Epithelial cell of proximal tubule (primary cell): ENCODE measurements around the gene UBALD1. TPM values are rescaled to one million over a fixed set of nuclear protein-coding genes. Genes with fewer than 3 reads are reported as not detected.
"Not testable (repeated sequence)": the region's sequence is repeated elsewhere in the genome, so short reads cannot be mapped to it uniquely, and the experiment has no call there.

Source experiments
- DNase-seq: peaks from one replicate; pipeline ENCODE4 v3.0.0-alpha.2; 2011; ENCODE audit warnings: low read depth
- H3K4me3 ChIP-seq: 2 replicates; pipeline ENCODE4 v1.5.1; 2011; ENCODE audit warnings: low read depth, mild to moderate bottlenecking, low read length
- total RNA-seq: library from RNA; depleted of rRNA; stranded (reverse); fragments of >200 nt; gene quantifications from 2 replicates; pipeline ENCODE4 v1.2.3, GENCODE V29; 2015
- TF ChIP-seq, protein P1 (sequence below): conservative IDR thresholded peaks from 2 replicates; pipeline ENCODE4 v1.5.1; 2012; ENCODE audit warnings: low read depth, mild to moderate bottlenecking, low read length

The UBALD1 gene
- total RNA-seq, 1 donor from 2014 or later, result 9.2 TPM

DNA sequence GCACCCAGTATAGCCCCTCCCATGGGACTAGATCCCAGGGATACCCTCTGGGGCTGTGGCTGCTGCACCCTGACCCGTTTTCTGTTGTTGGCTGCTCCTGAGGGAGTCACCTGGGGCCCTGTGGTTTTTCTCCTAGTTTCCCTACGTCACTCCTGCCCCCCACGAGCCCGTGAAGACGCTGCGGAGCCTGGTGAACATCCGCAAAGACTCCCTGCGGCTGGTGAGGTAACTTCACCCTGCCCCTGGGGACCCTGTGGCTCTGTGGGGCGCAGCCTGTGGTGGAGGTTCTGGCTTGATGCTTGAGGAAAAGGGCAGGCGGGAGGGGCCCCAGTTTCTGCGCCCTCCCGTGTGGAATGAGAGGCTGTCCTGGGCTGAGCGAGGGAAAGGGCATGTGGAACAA lies 37.1 kb upstream of the UBALD1 start:
- no peak for DNase-seq
- TF ChIP-seq, protein P1, sequence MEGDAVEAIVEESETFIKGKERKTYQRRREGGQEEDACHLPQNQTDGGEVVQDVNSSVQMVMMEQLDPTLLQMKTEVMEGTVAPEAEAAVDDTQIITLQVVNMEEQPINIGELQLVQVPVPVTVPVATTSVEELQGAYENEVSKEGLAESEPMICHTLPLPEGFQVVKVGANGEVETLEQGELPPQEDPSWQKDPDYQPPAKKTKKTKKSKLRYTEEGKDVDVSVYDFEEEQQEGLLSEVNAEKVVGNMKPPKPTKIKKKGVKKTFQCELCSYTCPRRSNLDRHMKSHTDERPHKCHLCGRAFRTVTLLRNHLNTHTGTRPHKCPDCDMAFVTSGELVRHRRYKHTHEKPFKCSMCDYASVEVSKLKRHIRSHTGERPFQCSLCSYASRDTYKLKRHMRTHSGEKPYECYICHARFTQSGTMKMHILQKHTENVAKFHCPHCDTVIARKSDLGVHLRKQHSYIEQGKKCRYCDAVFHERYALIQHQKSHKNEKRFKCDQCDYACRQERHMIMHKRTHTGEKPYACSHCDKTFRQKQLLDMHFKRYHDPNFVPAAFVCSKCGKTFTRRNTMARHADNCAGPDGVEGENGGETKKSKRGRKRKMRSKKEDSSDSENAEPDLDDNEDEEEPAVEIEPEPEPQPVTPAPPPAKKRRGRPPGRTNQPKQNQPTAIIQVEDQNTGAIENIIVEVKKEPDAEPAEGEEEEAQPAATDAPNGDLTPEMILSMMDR, result no peak
- no peak overlapping the region for H3K4me3 ChIP-seq

DNA sequence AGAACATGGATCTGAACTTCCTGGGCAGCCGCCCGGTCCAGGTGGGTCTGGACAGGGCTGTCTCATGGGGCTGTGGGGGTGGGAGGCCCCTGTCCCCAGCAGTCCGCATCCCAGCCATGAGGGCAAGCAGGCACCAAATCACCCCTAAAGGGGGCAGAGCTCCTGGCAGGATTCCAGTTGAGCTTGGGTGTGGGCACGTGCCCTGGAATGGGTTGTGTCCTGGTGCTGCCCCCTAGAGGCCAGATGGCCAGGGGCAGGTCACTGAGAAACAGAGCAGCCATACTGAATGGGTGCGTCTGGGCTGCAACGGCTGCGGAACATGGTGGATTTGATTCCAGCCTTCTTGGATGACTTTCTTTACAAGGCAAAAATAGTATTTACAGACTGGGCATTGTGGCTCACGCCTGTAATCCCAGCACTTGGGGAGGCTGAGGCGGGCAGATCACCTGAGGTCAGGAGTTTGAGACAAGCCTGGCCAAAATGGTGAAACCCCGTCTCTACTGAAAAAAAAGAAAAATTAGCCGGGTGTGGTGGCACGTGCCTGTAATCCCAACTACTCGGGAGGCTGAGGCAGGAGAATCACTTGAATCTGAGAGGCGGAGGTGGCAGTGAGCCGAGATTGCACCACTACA lies 35.9 kb upstream of the UBALD1 start:
- TF ChIP-seq, protein P1, result peak; percentile 87
- not testable (repeated sequence) for DNase-seq, H3K4me3 ChIP-seq

DNA sequence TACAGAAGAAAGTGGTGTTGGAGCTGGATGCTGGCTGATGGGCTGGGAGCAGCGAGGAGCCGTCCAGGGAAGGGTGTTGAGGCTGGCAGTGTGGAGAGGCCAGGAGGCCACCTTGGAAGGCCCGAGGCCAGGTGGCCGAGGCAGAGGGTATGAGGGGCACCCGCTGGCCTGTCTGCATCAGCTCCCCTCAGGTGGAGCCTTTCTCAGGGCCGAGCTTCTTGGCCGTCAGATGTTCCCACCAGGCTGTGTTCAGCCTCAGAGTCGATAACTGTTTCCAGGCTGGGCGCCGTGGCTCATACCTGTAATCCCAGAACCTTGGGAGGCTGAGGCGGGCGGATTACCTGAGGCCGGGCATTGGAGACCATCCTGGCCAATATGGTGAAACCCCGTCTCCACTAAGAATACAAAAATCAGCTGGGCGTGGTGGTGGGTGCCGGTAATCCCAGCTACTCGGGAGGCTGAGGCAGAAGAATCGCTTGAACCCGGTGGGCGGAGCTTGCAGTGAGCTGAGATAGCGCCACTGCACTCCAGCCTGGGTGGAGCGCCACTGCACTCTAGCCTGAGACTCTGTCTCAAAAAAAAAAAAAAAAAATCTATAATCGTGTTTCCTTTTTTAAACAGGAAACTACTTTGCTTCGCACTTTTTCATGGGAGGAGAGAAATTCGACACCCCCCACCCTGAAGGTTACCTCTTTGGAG lies 35.2 kb upstream of the UBALD1 start:
- DNase-seq, result no peak
- TF ChIP-seq, protein P1, result no peak
- H3K4me3 ChIP-seq, result no peak overlapping the region

DNA sequence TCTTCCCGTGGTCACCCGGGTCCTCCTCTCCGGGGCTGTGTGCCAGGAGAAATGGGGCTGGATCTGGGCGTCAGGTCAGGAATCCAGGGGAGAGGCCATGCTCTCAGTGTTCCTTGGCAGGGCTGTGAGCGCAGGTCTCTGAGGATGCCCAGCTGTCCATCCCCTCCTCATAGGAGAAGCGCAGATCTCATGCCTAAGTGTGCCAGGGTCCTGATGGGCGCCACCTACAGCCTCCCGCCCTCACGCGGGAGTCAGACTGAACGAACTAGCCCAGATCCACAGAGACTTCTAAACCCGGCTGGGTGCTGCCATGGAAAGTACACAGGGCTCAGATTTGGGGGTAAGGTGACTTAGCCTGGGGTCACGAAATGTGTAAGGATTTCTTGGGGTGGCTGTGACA lies 34.2 kb upstream of the UBALD1 start:
- TF ChIP-seq, protein P1, result no peak
- no peak for DNase-seq
- H3K4me3 ChIP-seq, result no peak overlapping the region

DNA sequence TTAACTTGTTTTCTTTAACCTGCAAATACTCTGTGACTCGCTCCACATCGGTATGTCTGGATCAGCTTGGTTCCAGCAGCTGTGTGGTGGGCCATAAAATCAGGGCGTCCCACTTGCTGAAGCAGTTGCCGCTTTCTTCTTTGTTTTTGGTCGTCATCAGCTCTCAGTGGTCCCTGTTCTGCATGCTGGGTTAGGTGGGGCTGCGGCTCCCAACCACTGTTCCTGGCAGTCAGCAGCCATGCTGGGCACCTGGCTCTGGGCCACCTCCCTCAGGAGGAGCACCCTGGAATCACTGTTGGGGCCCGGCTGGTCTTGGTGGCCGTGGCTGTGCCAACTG lies 32.9 kb upstream of the UBALD1 start:
- TF ChIP-seq, protein P1, result no peak
- H3K4me3 ChIP-seq, result no peak overlapping the region
- no peak for DNase-seq

DNA sequence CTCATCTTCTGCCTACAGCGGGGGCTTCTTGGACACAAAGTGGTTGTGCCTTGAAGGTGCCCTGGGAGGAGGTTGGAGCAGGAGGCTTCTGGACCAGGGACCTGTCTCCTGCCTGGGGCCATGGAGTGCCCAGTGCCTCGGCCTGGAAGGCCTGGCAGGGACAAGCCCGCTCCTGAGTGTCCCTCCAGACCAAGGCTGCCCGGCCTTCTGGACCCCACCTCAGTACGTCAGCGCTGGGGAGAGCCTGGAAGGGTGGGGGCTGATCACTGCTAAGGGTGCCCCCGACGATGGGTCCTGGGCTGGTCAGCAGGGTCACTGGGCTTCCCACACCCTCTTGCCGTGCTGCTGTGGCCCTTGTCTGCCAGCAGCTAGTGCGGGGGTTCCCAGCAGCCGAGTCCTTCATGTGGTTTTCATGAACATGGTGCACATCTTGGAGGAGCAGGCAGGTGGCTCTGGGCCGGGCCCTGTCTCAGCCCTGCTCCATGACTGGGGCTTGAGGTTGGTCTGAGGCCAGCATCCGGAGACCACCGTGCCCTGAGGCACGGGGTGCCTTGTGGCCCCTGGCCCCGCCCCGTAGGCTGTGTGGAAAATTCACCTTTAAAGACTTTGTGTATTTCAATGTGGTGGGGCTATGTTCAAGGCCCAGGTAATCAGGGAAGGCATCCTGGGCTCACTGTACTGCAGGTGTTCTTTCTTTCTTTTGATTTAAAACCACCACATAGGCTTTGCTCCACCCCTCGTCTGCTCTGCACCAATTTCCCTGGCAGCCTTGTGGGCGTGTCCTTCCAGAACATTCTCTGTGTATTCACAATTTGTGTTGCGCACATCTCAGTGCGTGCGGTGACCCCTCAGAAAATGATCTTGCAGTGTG lies 32.3 kb upstream of the UBALD1 start:
- no peak for DNase-seq
- TF ChIP-seq, protein P1, result no peak
- no peak overlapping the region for H3K4me3 ChIP-seq
